ENCODE measurements around the gene CCSER1.
"Not testable (repeated sequence)": the region's sequence is repeated elsewhere in the genome, so short reads cannot be mapped to it uniquely, and the experiment has no call there.

The CCSER1 gene

DNA sequence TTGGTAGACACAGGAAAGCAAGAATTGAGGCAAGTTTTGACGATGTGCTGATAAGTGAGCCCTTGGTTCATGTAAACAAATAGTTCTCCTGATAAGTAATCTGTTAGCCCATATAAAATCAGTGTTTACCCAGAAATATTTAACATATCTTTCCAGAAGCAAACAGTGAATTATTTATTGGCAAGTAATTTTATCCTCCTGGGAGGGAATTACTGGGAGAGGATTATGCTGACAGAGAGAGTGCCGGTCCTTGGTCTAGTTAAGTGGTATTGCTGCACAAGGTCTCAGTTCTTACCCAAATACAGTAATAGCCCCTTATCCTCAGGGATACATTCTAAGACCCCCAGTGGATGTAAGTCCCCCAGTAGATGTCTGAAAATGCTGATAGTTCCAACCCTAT is 315.4 kb downstream of the CCSER1 start:
- no peak for DNase-seq (ENCODE audit: low read depth, low spot score)

GRCh38 chr4:90443231-90443630 is 316.0 kb downstream of the CCSER1 start:
- DNase-seq (ENCODE audit: low read depth, low spot score): no peak

GRCh38 chr4:90444904-90445303 is 317.7 kb downstream of the CCSER1 start:
- no peak for DNase-seq (ENCODE audit: low read depth, low spot score)

- DNase-seq (ENCODE audit: low read depth, low spot score): no peak
These were observed 318.2 kb downstream of the CCSER1 start for GRCh38 chr4:90445380-90445779.

GRCh38 chr4:90449626-90450025 is 322.4 kb downstream of the CCSER1 start:
- DNase-seq (ENCODE audit: low read depth, low spot score): no peak

DNA sequence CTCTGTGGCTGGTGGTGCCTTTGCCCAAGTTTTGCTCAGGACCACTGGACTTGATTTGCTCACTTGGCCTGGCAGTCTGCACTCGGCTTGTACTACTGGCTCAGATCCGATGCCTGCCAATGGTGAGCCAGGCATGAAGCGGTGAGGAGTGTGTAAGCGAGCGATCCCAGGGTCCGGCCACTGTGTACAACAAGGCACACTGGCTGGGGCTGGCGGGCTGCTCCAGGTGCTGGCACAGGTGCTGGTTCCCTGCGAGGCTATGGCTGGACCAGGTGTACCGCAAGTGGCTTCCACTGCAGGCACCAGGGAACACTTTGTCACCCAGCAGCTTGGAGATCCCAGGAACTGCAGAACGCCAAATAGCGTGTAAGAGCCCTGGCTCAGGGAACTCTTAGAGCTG is 329.7 kb downstream of the CCSER1 start:
- no peak for DNase-seq (ENCODE audit: low read depth, low spot score)

DNA sequence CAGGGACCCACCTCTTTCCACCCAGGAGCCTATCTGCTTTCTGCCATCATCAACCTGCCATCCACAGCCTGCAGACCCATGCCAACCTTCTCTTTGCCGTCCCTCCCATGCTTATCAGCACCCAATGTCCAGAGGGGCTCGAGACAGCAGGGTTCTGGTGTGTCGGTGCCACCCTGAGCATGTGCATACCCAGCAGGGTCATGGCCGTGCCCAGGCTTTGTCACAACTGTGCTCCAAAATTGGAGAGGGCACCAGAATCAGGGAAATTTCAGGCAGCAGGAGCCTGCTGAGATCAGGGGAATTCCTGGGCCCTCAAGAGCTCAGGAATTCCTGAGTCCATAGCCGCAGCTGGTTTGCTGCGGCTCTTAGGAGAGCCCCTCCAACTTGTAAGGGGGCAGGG is 330.6 kb downstream of the CCSER1 start:
- no peak for DNase-seq (ENCODE audit: low read depth, low spot score)

DNA sequence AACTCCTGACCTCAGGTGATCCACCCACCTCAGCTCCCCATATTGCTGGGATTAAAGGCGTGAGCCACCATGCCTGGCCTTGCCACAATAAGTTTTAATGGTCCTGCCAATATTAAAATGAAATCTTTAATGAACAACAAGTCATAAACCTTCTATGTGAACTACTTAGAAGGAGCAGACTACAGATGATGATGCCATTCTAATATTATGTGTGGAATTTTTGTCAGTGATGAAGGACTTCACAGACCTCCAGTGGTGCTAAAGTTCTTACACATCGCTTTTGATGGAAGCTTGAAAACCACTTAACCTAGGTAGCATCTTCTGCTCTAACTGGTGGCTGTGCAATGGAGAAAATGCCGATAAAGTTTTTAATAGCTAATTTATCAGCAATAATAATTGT is 331.4 kb downstream of the CCSER1 start:
- no peak for DNase-seq (ENCODE audit: low read depth, low spot score)

DNA sequence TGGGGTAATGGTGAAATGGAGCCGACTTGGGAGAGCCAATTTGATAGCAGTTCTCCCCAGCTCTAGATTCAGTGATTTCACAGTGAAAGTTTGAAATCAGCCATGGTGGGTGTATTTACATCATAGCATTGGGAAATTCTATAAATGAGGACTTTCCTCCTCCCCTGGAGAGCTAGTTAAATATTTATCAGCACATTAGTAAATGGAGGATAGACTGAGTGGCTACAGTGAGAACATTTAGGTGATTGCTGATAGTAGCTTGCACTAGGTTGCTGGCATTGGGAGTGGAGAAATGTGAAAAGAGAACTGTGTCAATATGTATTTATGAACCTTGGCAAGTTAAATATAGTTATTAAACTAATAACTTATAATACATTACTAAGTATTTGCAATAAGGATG is 347.3 kb downstream of the CCSER1 start:
- DNase-seq (ENCODE audit: low read depth, low spot score): no peak

DNA sequence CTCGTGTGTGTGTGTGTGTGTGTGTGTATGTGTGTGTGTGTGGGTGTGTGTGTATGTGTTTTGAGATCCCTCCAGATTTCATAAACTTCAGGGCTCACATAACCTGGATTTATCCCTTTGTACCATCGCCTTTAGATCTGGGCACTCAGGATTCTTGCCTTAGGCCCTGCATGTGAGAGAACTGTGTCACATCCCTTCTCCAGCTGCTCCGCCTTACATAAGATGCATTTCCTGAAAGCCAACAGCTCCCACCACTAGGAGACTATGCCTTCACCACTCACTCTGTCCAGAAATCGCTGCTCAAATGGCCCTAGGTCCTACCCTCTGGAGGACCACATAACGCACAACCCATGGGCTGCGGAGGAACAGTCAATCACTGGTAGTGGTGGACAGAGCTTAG is 348.8 kb downstream of the CCSER1 start:
- DNase-seq (ENCODE audit: low read depth, low spot score): no peak

- DNase-seq (ENCODE audit: low read depth, low spot score): no peak
These were observed 349.4 kb downstream of the CCSER1 start for GRCh38 chr4:90476586-90476985.

- not testable (repeated sequence) for DNase-seq (ENCODE audit: low read depth, low spot score)
These were observed 357.7 kb downstream of the CCSER1 start for GRCh38 chr4:90484894-90485293.

GRCh38 chr4:90486346-90486745 is 359.2 kb downstream of the CCSER1 start:
- DNase-seq (ENCODE audit: low read depth, low spot score): no peak

DNA sequence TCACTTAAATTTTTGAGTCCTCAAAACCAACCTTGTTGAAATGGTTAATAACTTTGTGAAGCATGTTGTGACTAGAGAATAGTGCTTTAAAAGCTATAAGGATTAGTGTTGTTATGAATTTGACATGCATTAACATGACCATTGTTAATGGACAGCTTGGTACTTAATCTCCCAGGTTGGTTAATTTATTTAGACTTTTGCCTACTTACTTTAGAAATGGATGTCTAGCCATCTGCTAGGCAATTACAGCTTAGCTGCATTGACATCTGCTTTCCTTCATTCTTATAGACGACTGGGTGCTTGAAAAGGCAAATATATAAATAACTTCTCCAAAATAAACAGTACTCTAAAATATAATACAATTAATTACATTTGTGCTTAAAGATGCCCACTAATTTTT is 368.0 kb downstream of the CCSER1 start:
- DNase-seq (ENCODE audit: low read depth, low spot score): no peak

- no peak for DNase-seq (ENCODE audit: low read depth, low spot score)
These were observed 368.7 kb downstream of the CCSER1 start for GRCh38 chr4:90495936-90496335.

- DNase-seq (ENCODE audit: low read depth, low spot score): no peak
These were observed 371.0 kb downstream of the CCSER1 start for GRCh38 chr4:90498175-90498574.

DNA sequence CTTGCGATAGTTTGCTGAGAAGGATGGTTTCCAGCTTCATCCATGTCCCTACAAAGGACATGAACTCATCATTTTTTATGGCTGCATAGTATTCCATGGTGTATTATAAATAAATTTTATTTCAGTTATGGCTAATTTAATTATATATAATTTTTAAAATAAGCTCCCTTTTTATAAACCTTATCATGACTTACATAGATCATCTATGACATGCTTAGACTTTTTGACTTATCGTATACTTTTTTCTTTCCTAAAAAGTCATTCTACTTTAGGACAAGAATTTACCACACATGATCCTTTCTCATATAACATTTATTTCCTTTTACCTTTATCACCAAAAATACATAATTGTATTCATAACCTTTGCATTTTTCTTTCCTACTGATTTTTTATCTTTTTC is 376.5 kb downstream of the CCSER1 start:
- no peak for DNase-seq (ENCODE audit: low read depth, low spot score)

DNA sequence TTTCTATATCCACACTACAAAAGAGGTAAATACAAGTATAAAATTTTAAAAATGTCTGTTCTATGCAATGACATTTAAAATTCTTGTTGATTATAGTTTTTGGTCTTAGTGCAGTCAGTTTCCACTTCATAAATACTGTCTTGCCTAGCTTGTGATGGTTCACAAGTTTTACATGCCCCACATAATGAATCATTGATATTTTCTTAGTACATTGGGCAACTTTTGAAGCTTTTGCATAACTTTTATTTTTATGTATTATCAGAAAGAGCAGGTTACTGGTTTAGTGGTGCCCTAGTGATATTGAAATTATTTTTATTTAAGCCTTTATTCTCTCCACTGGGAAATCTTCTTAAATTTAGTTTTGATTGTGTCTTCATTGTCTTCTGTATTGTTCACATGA is 388.0 kb downstream of the CCSER1 start:
- DNase-seq (ENCODE audit: low read depth, low spot score): no peak

DNA sequence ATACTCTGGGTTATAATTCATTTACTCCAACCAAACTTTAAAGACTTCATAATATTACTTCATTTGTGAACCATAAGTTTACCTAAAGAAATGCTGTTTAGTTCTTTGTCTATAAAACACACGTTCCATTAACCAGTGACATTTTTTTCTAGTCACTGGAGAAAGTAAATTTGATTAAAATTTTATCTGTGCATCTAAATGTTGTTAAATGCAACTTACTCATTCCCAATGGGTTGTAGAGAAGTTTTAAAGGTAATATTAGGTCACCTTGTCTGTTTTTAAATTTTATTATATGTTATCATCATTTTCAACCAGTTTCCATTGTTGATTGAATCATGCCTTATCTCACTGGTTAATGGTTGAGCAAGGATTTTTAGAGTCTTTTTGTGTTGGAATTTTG is 401.4 kb downstream of the CCSER1 start:
- no peak for DNase-seq (ENCODE audit: low read depth, low spot score)

GRCh38 chr4:90536408-90536807 is 409.2 kb downstream of the CCSER1 start:
- no peak for DNase-seq (ENCODE audit: low read depth, low spot score)

- DNase-seq (ENCODE audit: low read depth, low spot score): peak; percentile 26
These were observed 410.3 kb downstream of the CCSER1 start for GRCh38 chr4:90537491-90537890.

- DNase-seq (ENCODE audit: low read depth, low spot score): no peak
These were observed 413.3 kb downstream of the CCSER1 start for GRCh38 chr4:90540536-90540935.

DNA sequence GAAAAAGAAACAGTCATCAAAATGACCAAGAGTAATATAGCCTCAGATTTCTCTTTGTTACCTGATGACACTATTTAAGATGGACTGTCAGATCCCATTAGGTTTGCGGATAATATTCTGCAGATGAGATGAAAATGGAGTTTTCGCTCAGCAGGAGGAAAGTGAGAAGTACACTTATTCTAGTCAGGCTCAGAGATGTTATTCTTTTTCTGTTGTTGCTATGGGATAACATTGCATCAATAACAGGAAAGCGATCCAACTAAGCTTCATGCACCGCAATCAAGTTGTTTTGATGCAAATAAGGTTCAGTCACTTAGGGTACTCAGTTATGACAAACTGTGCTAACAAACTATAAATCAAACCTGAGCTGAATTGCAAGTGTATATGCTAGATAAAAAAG is 415.0 kb downstream of the CCSER1 start:
- DNase-seq (ENCODE audit: low read depth, low spot score): no peak

DNA sequence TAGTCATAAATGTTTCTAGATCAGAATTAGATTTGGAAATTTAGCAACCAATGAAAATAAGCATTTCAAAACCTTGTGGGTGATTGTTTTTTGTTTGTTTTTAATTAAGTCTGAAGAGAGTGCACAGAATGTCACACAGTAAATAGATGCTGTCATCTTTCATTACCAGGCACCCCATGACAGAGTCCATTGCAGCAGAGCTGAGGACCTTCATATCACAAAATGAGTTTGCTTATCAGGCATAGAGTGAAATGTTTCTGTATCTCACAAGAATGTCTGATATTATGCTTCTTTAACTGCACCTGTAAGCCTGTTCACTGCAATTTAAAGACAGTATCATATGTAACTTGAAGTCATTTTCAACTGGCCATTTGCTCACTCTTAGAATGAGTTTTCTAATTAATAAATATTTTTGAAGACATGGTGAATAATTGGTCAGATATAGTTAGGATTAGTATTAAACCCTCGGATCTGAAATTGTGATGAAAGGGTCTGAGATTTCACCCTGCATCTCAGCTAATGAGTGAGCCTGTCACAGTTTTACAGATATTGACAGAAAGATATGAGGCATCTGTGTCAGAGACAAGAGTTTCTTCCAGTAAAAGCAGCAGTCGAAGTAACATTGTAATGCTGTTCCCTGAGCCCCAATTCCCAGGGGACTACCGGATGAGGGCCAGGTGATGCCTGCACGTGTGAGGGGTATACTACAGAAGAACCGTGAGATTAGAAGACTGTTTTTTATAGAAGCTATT is 416.4 kb downstream of the CCSER1 start:
- DNase-seq (ENCODE audit: low read depth, low spot score): no peak

Measured in astrocyte of the hippocampus (primary cell).